HG02798 (cell line): ENCODE data around the gene CREG1.
"Not testable (repeated sequence)": the region's sequence is repeated elsewhere in the genome, so short reads cannot be mapped to it uniquely, and the experiment has no call there.

Source experiments
- ATAC-seq: cut with Tn5 transposase; IDR thresholded peaks from one replicate; pipeline ENCODE4 v1.9.1; 2021; ENCODE audit warnings: mild to moderate bottlenecking; ENCODE audit not compliant: unreplicated experiment, poor library complexity

CREG1 gene

DNA sequence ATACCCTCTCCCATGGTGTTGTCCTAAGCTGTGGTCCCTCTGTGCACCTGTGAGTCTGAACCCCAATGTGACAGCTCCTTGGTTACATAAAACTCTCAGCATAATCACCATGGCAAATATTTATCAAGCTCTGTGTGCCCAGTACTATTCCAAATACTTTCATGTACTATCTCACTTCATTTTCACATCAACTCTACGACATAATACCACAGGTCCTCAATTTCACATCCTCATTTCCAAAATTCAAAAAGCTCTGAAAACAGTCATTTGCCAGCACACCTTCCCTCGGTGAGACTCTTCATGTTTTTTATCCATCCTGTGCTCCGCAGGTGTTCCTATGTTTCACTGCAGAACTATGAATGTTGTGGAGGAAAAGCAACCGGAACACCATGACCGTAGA, 12.4 kb upstream of the CREG1 start:
- no peak for ATAC-seq

DNA sequence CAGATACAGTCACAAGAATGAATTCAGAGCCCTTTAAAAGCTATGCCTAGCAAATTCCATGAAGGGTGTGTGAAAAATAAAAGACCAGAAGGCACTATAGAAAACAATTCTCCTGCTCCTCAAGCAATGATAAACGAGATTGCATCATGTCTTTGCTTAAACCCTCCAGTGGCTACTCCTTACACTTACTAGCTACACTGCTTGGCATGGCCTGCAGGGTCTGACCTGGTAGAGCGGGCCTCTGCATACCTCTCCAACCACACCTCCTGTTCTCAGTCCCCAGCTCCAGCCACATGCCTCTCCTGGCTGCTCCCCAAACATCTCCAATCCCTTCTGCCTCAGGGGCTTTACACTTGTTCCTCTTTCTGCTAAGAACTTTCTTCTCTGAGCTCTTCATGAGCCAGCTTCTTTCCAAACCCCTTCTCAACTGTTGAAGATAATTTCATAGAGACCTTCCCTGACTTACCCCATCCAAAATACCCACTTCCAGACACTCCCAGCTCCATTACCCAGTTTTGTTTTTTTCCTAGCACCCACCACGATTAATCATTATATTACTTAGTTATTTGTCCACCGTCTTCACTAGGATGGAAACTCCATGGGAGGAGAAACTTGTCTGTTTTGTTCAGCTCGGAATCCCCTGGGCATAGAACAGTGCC, 11.2 kb upstream of the CREG1 start:
- no peak for ATAC-seq

GRCh38 chr1:167563579-167564246, 10.2 kb upstream of the CREG1 start:
- ATAC-seq: no peak

DNA sequence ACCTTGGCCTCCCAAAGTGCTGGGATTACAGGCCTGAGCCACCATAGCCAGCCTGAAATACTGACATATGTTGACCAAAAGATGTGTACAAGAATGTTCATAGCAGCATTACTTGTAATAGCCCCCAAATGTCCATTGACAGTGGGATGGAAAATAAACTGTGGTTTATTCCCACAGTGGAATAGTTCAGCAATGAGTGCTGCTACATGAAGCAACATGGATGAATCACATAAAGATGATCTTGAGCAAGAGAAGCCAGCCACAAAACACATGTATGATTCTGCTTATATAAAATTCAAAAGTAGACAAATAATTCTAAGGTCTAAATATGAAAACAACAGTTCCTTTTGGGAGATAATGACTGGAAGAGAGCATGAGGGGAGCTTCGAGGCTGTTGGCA, 9.1 kb upstream of the CREG1 start:
- ATAC-seq: no peak

DNA sequence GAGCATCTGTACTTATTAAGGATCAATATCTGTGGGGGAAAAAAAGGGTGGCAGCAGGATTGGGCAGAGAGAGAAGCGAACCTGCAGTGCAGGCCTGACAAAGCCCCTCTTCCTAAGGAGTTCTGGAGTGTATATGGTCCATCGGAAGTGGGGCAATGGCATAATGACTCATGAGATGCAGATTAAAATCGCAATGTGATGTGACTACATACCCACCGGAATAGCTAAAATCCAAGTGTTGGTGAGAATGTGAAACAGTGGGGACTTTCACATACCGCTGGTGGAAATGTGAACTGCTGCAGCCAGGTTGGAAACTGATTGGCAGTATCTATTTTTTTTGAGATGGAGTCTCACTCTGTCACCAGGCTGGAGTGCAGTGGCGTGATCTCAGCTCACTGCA, 8.2 kb upstream of the CREG1 start:
- ATAC-seq: no peak

- no peak for ATAC-seq
These were observed 2.6 kb upstream of the CREG1 start for GRCh38 chr1:167555971-167556714.

- ATAC-seq: not testable (repeated sequence)
These were observed 1.5 kb upstream of the CREG1 start for GRCh38 chr1:167555072-167555471.

DNA sequence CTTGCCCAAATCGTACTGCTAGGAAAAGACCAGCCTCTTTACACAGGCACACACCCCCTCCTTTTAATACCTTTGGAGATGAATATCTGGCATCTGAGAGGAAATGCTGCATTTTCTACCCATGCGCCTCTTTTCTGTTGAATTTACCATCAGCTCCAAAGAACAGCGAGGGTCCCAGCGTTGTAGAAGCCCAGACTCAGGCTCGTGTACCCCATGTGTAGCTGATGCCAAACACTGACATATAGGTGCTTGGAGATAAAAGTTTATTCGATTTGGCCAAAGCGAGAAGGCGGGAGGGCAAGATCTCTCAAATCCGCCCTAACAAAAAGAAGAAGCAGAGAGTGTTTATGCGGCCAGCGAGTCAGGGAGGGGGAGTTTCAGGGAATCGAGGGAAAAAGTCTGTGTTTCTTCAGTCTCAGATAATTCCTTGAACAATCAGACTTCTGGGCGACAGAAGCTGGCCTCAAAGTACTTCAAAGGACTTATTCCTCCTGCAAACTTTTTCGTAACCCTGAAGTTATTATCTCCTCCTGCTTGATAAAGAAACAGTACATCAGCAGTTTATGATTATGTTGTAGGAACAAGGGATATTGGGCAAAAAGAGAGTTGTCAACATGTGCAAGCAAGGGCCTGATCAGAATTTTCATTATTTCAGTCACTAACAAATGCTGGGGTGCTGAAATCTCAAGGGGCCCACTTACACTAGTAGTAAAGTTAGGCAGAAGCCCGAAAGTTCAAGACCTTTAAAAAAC, 642 bp upstream of the CREG1 start:
- ATAC-seq: peak; percentile 16

- no peak for ATAC-seq
These were observed 2.2 kb downstream of the CREG1 start for GRCh38 chr1:167551362-167551761.

DNA sequence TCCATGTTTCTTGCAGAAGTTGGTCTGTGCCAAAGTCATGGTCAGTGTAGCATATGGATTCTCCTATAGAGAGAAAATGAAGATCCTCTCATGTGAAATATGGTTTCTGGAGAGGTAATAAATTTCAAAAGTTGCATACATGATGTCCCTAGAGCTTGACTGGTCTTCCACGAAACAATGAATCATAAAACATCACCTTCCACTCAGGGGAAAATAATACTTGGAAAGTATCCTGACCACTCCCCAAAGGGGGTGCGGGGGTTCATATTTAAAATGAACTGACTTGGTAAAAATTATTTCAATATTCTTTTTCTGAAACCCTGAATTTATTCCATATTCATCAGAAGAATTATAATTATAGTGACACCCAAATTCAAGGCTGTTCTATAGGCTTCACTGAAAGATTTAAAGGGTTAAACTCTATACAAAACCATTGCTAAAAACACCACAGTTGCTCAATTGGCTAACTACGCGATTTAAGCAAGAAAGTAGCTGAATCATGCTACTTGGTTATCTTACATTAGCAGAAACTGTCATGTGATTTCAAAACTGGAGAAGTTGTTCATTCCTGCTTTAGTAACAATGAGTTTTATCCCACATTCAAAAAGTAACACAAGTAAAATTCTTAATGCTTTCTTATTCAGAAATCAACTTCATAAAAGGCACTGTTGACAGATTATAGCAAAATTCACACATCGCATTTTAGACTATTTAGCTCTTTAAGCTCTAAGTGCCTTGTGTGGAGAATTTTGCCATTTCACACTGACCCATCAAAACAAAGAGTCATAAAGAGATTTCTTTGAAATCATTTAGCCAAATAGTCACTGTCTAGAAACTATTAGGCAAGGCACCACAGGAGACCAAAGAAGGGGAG, 5.3 kb downstream of the CREG1 start:
- no peak for ATAC-seq

DNA sequence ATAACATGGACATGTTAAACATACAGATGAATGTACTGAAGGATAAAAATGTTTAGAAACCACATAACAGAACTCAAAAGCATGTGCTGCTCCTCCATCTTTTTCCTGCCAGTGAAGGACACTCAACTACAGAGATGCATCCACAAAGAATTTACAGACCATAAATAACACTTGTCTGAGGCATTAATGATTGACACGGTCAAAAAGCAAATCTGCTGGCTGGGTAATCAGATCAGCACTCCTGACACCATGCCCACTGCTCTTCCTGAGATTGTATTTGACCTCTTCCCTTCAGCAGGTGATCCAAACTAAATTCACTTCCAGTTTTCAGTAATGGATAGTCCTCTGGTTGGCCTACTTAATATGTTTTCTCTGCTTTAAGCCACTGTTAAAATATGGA, 6.6 kb downstream of the CREG1 start:
- no peak for ATAC-seq

- no peak for ATAC-seq
These were observed 8.2 kb downstream of the CREG1 start for GRCh38 chr1:167545349-167545748.

GRCh38 chr1:167544447-167545093, 9.0 kb downstream of the CREG1 start:
- no peak for ATAC-seq

GRCh38 chr1:167543199-167543990, 10.2 kb downstream of the CREG1 start:
- ATAC-seq: no peak

DNA sequence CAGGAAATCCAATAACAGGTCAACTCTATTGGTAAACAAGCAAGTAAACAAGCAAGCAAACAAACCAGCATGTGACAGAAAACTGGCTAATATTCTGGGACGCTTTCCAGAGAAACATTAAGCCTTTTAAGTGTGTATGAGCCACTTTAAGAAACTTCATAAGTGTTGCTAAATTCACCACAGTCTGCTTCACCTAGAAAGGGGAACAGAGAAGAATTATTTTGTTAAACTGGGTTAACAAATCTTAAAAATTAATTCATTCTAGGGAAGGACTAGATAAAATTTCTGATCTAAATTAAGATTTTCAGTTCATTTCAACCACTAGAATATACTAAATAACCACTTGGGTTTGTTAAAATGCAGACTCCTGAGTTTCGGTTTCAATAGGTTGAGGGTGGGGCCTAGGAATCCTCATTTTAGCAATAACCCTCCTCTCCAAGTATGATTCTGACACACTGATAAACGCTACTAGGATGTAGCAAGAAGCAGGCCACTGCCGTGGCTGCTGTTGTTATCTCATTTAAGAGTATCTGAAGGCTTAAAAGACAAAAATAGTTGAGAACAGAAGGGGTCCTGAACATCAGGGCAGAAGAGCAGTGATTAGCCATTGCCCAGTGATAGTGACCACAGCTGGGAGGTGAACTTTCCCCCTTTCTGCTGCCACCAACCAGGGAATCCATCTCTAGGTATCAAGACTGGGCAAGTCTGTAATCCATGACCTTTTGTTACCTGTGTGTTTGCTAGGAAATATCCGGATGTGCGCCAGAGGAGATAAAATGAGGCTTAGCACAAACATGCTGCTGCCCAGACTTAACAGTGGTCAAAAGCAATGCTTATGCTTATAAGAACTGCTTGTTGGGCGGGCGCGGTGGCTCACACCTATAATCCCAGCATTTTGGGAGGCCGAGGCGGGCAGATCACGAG, 11.2 kb downstream of the CREG1 start:
- ATAC-seq: no peak

DNA sequence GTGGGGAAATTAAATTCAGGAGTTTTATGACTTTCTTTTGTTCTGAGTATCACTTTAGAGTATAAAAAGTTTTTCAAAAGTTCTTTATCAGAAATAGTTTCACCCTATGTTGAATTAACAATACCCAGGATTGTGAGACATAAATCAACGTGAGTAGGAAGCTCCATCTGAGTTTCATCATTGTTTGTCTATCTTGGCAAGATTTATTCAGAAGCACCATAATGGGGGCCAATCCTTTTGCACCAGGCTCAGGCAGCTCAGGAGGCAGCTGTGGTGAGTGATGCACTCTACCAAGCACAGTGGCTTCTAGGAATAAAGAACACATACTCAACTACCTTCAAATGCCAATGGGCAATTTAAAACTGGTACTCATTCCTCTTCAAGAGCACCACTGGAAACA, 12.0 kb downstream of the CREG1 start:
- ATAC-seq: no peak

DNA sequence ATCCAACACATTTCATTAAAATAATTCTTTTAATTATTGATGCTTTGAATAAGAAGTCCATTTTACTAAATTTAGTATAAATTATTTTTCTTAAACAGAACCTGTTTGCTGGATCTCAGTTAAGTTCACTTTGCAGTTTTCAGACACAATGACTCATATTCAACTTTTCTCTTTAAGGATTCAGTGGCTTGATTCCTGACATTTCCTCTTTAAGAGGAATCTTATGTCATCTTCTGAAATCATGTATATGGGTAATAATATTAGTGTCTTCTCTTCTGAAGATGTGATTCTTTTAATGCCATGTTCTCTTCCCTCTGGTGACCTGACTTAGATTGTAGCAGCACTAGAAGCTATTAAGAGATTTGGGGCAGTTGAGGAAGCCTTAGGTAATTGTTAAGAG, 12.6 kb downstream of the CREG1 start:
- ATAC-seq: no peak

DNA sequence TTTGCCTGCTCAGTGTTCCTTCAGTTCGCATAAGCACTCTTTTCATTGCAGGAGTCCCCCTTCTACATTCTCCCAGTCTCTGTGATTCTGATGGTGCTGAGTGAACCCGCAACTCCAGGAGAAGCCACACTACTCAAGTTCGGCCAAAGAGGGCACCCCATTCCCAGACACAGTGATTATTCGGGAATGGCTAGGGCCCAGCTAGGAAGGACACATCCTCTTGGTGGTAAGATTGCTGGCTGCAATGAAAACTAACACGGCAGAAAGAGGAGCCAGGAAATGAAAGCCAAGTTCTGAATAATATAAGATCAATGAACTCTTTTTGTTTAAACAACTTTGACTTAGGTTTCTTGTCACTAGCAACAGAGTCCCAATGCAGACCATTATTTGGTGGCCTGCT, 14.9 kb downstream of the CREG1 start:
- no peak for ATAC-seq
